HEK293 (cell line): ENCODE measurements around the gene KDM4C.

Experiments
- CTCF ChIA-PET: fragments of 350-600 bp; formaldehyde crosslinking; extraction: SDS; loops from one replicate; lab custom pipeline; 2021; ENCODE audit warnings: antibody characterized with exemption; lab: Yijun Ruan, JAX
- POLR2A ChIA-PET: fragments of 300-600 bp; formaldehyde crosslinking; extraction: SDS; loops from one replicate; lab custom pipeline; 2020; ENCODE audit warnings: antibody characterized with exemption, inconsistent platforms; lab: Yijun Ruan, JAX
- H3K27ac ChIP-seq: fragments of 200-500 bp; sonication (Bioruptor generic); 2 replicates; pipeline ENCODE4 v1.5.1; 2014; ENCODE audit warnings: low read depth, low read length, control low read depth, inconsistent platforms; ENCODE audit errors: extremely low read depth
- H3K36me3 ChIP-seq, 2 experiments: fragments of 200-500 bp in 1 of 2; sonication (Bioruptor generic) in 1 of 2; 1 replicate in 1 of 2; 2 replicates in 1 of 2; pipeline ENCODE4 v1.5.1; 2014 to 2017; ENCODE audit warnings: inconsistent platforms in 2 of 2, low read length in 2 of 2; ENCODE audit not compliant: control insufficient read depth in 2 of 2, insufficient read depth in 1 of 2
- H3K4me1 ChIP-seq: fragments of 200-500 bp; sonication (Bioruptor generic); 2 replicates; pipeline ENCODE4 v1.5.1; 2014; ENCODE audit warnings: mild to moderate bottlenecking, low read length, inconsistent platforms; ENCODE audit not compliant: control insufficient read depth, insufficient read depth
- H3K4me3 ChIP-seq: 2 replicates; pipeline ENCODE4 v1.5.1; 2011; ENCODE audit warnings: low read depth, mild to moderate bottlenecking, control low read depth, low read length, moderate library complexity
- H3K9me3 ChIP-seq: fragments of 200-500 bp; sonication (Bioruptor generic); 2 replicates; pipeline ENCODE4 v1.5.1; 2014; ENCODE audit warnings: low read depth, low read length, inconsistent platforms; ENCODE audit not compliant: control insufficient read depth, insufficient read depth
- ELK4 ChIP-seq: IDR thresholded peaks from 2 replicates; pipeline ENCODE4 v1.6.1; 2011; ENCODE audit warnings: mild to moderate bottlenecking, low read depth, low read length, borderline replicate concordance
- GLI4 ChIP-seq: fragments of 450-650 bp; formaldehyde crosslinking; IDR thresholded peaks from 2 replicates; pipeline ENCODE4 v1.5.1; 2016; ENCODE audit warnings: missing biosample characterization, missing genetic modification characterization
- IKZF3 ChIP-seq: fragments of 450-650 bp; IDR thresholded peaks from 2 replicates; pipeline ENCODE4 v1.5.0; 2018; ENCODE audit warnings: missing biosample characterization, mild to moderate bottlenecking, missing genetic modification characterization, moderate library complexity
- KLF1 ChIP-seq: fragments of 450-650 bp; formaldehyde crosslinking; IDR thresholded peaks from 2 replicates; pipeline ENCODE4 v1.5.1; 2016; ENCODE audit warnings: missing biosample characterization, missing genetic modification characterization
- KLF10 ChIP-seq: fragments of 450-650 bp; IDR thresholded peaks from 2 replicates; pipeline ENCODE4 v1.5.1; 2018; ENCODE audit warnings: missing biosample characterization, mild to moderate bottlenecking, missing genetic modification characterization
- KLF8 ChIP-seq: fragments of 450-650 bp; formaldehyde crosslinking; IDR thresholded peaks from 2 replicates; pipeline ENCODE4 v1.5.1; 2016; ENCODE audit warnings: missing biosample characterization, missing genetic modification characterization
- OVOL3 ChIP-seq: fragments of 450-650 bp; formaldehyde crosslinking; IDR thresholded peaks from 2 replicates; pipeline ENCODE4 v1.5.1; 2016; ENCODE audit warnings: missing biosample characterization, missing genetic modification characterization
- SP2 ChIP-seq: fragments of 450-650 bp; formaldehyde crosslinking; IDR thresholded peaks from 2 replicates; pipeline ENCODE4 v1.5.1; 2016; ENCODE audit warnings: missing biosample characterization, missing genetic modification characterization
- TSHZ1 ChIP-seq: fragments of 450-650 bp; formaldehyde crosslinking; IDR thresholded peaks from 2 replicates; pipeline ENCODE4 v1.5.1; 2016; ENCODE audit warnings: missing biosample characterization, missing genetic modification characterization, borderline replicate concordance
- ZNF121 ChIP-seq: fragments of 450-650 bp; formaldehyde crosslinking; IDR thresholded peaks from 2 replicates; pipeline ENCODE4 v1.5.1; 2016; ENCODE audit warnings: missing biosample characterization, missing genetic modification characterization
- ZNF169 ChIP-seq: fragments of 450-650 bp; formaldehyde crosslinking; IDR thresholded peaks from 2 replicates; pipeline ENCODE4 v1.5.1; 2016; ENCODE audit warnings: missing biosample characterization, missing genetic modification characterization
- ZNF223 ChIP-seq: fragments of 450-650 bp; formaldehyde crosslinking; IDR thresholded peaks from 2 replicates; pipeline ENCODE4 v1.5.1; 2016; ENCODE audit warnings: missing biosample characterization, missing genetic modification characterization
- ZNF292 ChIP-seq: fragments of 450-650 bp; formaldehyde crosslinking; IDR thresholded peaks from 2 replicates; pipeline ENCODE4 v1.5.1; 2016; ENCODE audit warnings: low read depth, missing biosample characterization, missing genetic modification characterization, borderline replicate concordance
- ZNF350 ChIP-seq: fragments of 450-650 bp; formaldehyde crosslinking; IDR thresholded peaks from 2 replicates; pipeline ENCODE4 v1.5.0; 2017; ENCODE audit warnings: missing biosample characterization, mild to moderate bottlenecking, missing genetic modification characterization
- ZNF391 ChIP-seq: fragments of 450-650 bp; formaldehyde crosslinking; IDR thresholded peaks from 2 replicates; pipeline ENCODE4 v1.5.1; 2016; ENCODE audit warnings: low read depth, missing biosample characterization, missing genetic modification characterization, borderline replicate concordance
- ZNF398 ChIP-seq: fragments of 450-650 bp; formaldehyde crosslinking; IDR thresholded peaks from 2 replicates; pipeline ENCODE4 v1.5.1; 2017; ENCODE audit warnings: missing biosample characterization, missing genetic modification characterization
- ZNF521 ChIP-seq: fragments of 450-650 bp; formaldehyde crosslinking; IDR thresholded peaks from 2 replicates; pipeline ENCODE4 v1.5.1; 2017; ENCODE audit warnings: missing biosample characterization, mild to moderate bottlenecking, missing genetic modification characterization
- ZNF548 ChIP-seq: fragments of 450-650 bp; formaldehyde crosslinking; IDR thresholded peaks from 2 replicates; pipeline ENCODE4 v1.5.1; 2016; ENCODE audit warnings: missing biosample characterization, missing genetic modification characterization
- ZNF580 ChIP-seq: fragments of 450-650 bp; formaldehyde crosslinking; IDR thresholded peaks from 2 replicates; pipeline ENCODE4 v1.5.1; 2016; ENCODE audit warnings: missing biosample characterization, missing genetic modification characterization
- ZNF626 ChIP-seq: fragments of 450-650 bp; sonication (Bioruptor Pico); formaldehyde crosslinking; IDR thresholded peaks from 2 replicates; pipeline ENCODE4 v1.5.1; 2018; ENCODE audit warnings: missing biosample characterization, missing genetic modification characterization, inconsistent platforms
- ZNF639 ChIP-seq: fragments of 450-650 bp; formaldehyde crosslinking; IDR thresholded peaks from 2 replicates; pipeline ENCODE4 v1.5.1; 2016; ENCODE audit warnings: missing biosample characterization, missing genetic modification characterization
- ZNF843 ChIP-seq: fragments of 450-650 bp; formaldehyde crosslinking; IDR thresholded peaks from 2 replicates; pipeline ENCODE4 v1.5.1; 2016; ENCODE audit warnings: missing biosample characterization, missing genetic modification characterization
- ZSCAN4 ChIP-seq: fragments of 450-650 bp; formaldehyde crosslinking; IDR thresholded peaks from 2 replicates; pipeline ENCODE4 v1.5.1; 2017; ENCODE audit warnings: missing biosample characterization, missing genetic modification characterization

The KDM4C gene

GRCh38 chr9:7153134-7153533 is 395.4 kb downstream of the KDM4C start:
- no peak overlapping the region for H3K27ac ChIP-seq
- POLR2A ChIA-PET, result no interaction called here
- TF ChIP-seq ZNF580 (tag by site-specific recombination) (no peak), ZSCAN4 (tag by site-specific recombination) (no peak)
- H3K9me3 ChIP-seq, result no peaks in the 10 kb centered on the region
- no peak overlapping the region for H3K4me3 ChIP-seq
- CTCF ChIA-PET, result no interaction called here
- no peaks in the 10 kb centered on the region for H3K4me1 ChIP-seq
- H3K36me3 ChIP-seq, result no peaks in the 10 kb centered on the region

GRCh38 chr9:7153566-7153965 is 395.8 kb downstream of the KDM4C start:
- TF ChIP-seq ZNF626 (tag by site-specific recombination) (no peak), GLI4 (tag by site-specific recombination) (no peak), ZNF843 (tag by site-specific recombination) (no peak), ZNF521 (no peak), ZNF639 (tag by site-specific recombination) (no peak), ELK4 (no peak)
- ChIA-PET POLR2A (no interaction called here), CTCF (no interaction called here)
- Histone ChIP-seq H3K4me3 (no peak overlapping the region), H3K27ac (no peak overlapping the region), H3K4me1 (no peaks in the 10 kb centered on the region), H3K36me3 (no peaks in the 10 kb centered on the region), H3K9me3 (no peaks in the 10 kb centered on the region)

GRCh38 chr9:7154003-7154619 is 396.3 kb downstream of the KDM4C start:
- Histone ChIP-seq H3K4me3 (no peak overlapping the region), H3K9me3 (no peaks in the 10 kb centered on the region), H3K4me1 (no peaks in the 10 kb centered on the region), H3K27ac (no peak overlapping the region), H3K36me3 (no peaks in the 10 kb centered on the region)
- ChIA-PET POLR2A (no interaction called here), CTCF (no interaction called here)
- no peak for TF ChIP-seq OVOL3 (tag by site-specific recombination)
- no peak for TF ChIP-seq IKZF3 (tag by site-specific recombination)
- TF ChIP-seq KLF10 (tag by site-specific recombination), result no peak
- no peak for TF ChIP-seq ZNF169 (tag by site-specific recombination)
- no peak for TF ChIP-seq ZNF398
- no peak for TF ChIP-seq SP2 (tag by site-specific recombination)
- no peak for TF ChIP-seq ZNF292
- TF ChIP-seq ZNF223, result no peak
- no peak for TF ChIP-seq ZNF391
- TF ChIP-seq KLF1 (tag by site-specific recombination), result no peak
- TF ChIP-seq KLF8 (tag by site-specific recombination), result no peak
- no peak for TF ChIP-seq TSHZ1 (tag by site-specific recombination)
- TF ChIP-seq ZNF121 (tag by site-specific recombination), result no peak
- no peak for TF ChIP-seq ZNF350 (tag by site-specific recombination)
- no peak for TF ChIP-seq ZNF548 (tag by site-specific recombination)
